OCI-LY3 (cell line): ENCODE results near the gene MREG.
A peak's percentile ranks its signal among the peaks of the same experiment; 100 is the strongest.

Source experiments
- H2AFZ ChIP-seq: fragments of 200-600, 300-600 bp; shearing (Covaris generic); 2 replicates; pipeline ENCODE4 v1.6.0; 2014; ENCODE audit warnings: antibody characterized with exemption, low read depth, low read length
- H3K27ac ChIP-seq: fragments of 200-600, 300-600 bp; sonication (generic); 2 replicates; pipeline ENCODE4 v1.5.1; 2014; ENCODE audit warnings: mild to moderate bottlenecking, low read length, moderate library complexity, mixed read lengths
- H3K27me3 ChIP-seq: fragments of 200-600, 300-600 bp; sonication (generic); 2 replicates; pipeline ENCODE4 v1.6.1; 2014; ENCODE audit warnings: low read depth, low read length, mixed read lengths
- H3K36me3 ChIP-seq: fragments of 200-600, 300-600 bp; sonication (generic); replicated peaks from 2 replicates; pipeline ENCODE3; 2014; ENCODE audit warnings: low read depth, low read length, mixed read lengths
- H3K4me1 ChIP-seq: fragments of 300-600, 200-600 bp; sonication (generic); 2 replicates; pipeline ENCODE4 v1.6.1; 2014; ENCODE audit warnings: low read length, mixed read lengths
- H3K4me2 ChIP-seq: fragments of 200-600, 300-600 bp; sonication (generic); 2 replicates; pipeline ENCODE4 v1.6.1; 2014; ENCODE audit warnings: low read length, mixed read lengths
- H3K4me3 ChIP-seq: fragments of 300-600, 200-600 bp; sonication (generic); 2 replicates; pipeline ENCODE4 v1.5.1; 2014; ENCODE audit warnings: antibody characterized with exemption, mild to moderate bottlenecking, low read length, moderate library complexity
- H3K79me2 ChIP-seq: fragments of 300-600, 200-600 bp; shearing (Covaris generic); 2 replicates; pipeline ENCODE4 v1.6.1; 2014; ENCODE audit warnings: mild to moderate bottlenecking, low read length, mixed read lengths
- H3K9ac ChIP-seq: fragments of 300-600, 200-600 bp; shearing (Covaris generic); 2 replicates; pipeline ENCODE4 v1.6.0; 2014; ENCODE audit warnings: mild to moderate bottlenecking, low read length, moderate library complexity
- H3K9me3 ChIP-seq: fragments of 200-600, 300-600 bp; shearing (Covaris generic); 2 replicates; pipeline ENCODE4 v1.6.1; 2014; ENCODE audit warnings: low read length, mixed read lengths; ENCODE audit not compliant: insufficient read depth
- H4K20me1 ChIP-seq: fragments of 200-600, 300-600 bp; sonication (generic); 2 replicates; pipeline ENCODE4 v1.6.1; 2016; ENCODE audit warnings: low read length, mixed read lengths; ENCODE audit not compliant: insufficient read depth
- EZH2phosphoT487 ChIP-seq: fragments of 200-600 bp; shearing (Covaris generic); IDR thresholded peaks from 2 replicates; pipeline ENCODE4 v1.6.1; 2018; ENCODE audit warnings: antibody characterized with exemption, mixed run types, low read depth
- TF ChIP-seq, protein P1 (sequence below): fragments of 200-600, 300-600 bp; sonication (generic); IDR thresholded peaks from 2 replicates; pipeline ENCODE4 v1.5.1; 2014; ENCODE audit warnings: antibody characterized with exemption, low read length, low read depth

The MREG gene

GRCh38 chr2:215920244-215921100 is 92.9 kb downstream of the MREG start:
- H3K4me1 ChIP-seq: peaks cover 44% of the 10 kb centered on the region
- H4K20me1 ChIP-seq: no peaks in the 10 kb centered on the region
- no peak overlapping the region for H2AFZ ChIP-seq
- H3K9me3 ChIP-seq: peaks cover 8% of the 10 kb centered on the region; the same call in 1 of the 2 replicates
- H3K36me3 ChIP-seq: peaks cover 7% of the 10 kb centered on the region
- no peak overlapping the region for H3K4me3 ChIP-seq
- H3K4me2 ChIP-seq: no peak overlapping the region
- TF ChIP-seq, protein P1, sequence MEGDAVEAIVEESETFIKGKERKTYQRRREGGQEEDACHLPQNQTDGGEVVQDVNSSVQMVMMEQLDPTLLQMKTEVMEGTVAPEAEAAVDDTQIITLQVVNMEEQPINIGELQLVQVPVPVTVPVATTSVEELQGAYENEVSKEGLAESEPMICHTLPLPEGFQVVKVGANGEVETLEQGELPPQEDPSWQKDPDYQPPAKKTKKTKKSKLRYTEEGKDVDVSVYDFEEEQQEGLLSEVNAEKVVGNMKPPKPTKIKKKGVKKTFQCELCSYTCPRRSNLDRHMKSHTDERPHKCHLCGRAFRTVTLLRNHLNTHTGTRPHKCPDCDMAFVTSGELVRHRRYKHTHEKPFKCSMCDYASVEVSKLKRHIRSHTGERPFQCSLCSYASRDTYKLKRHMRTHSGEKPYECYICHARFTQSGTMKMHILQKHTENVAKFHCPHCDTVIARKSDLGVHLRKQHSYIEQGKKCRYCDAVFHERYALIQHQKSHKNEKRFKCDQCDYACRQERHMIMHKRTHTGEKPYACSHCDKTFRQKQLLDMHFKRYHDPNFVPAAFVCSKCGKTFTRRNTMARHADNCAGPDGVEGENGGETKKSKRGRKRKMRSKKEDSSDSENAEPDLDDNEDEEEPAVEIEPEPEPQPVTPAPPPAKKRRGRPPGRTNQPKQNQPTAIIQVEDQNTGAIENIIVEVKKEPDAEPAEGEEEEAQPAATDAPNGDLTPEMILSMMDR: peak; percentile 73
- no peak for TF ChIP-seq EZH2phosphoT487
- no peak overlapping the region for H3K27ac ChIP-seq
- H3K79me2 ChIP-seq: no peaks in the 10 kb centered on the region
- no peaks in the 10 kb centered on the region for H3K27me3 ChIP-seq
- H3K9ac ChIP-seq: no peak overlapping the region

DNA sequence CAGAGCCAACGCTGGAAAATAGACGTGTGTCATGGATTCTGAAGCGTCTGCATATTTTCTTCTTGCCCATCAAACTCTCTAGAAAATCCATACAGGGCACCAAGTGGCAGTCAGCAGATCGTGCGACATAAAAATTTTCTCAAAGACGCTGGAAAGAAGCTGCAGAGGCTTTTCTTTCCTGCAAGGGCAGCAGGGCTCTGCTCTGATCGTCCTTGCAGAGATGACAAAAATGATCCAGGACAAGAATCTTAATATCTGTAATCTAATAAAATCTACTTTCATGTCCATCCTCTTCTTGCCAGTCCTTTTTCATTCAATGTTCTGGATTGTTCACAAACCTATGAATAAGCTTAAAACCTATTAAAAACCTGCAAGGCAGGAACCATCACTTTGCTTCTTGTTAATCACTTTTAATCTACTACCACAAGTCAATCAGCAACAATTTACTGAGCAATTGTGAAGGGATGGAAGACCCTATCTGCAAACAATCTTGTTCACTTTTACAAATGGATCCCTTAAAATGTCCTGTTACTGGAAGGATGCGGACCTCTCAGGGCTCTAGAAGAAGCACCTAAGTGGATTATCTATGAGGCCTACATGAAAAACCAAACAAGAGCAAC is 93.6 kb downstream of the MREG start:
- no peaks in the 10 kb centered on the region for H3K27me3 ChIP-seq
- peak overlapping the region; percentile 67; the same call in 1 of the 2 replicates for H3K9ac ChIP-seq
- H3K36me3 ChIP-seq: peaks cover 7% of the 10 kb centered on the region
- H3K9me3 ChIP-seq: peaks cover 8% of the 10 kb centered on the region; the same call in 1 of the 2 replicates
- peaks cover 51% of the 10 kb centered on the region for H3K4me1 ChIP-seq
- H3K27ac ChIP-seq: peak overlapping the region; percentile 98
- peak overlapping the region; percentile 20; the same call in 1 of the 2 replicates for H3K4me3 ChIP-seq
- H3K4me2 ChIP-seq: peak overlapping the region; percentile 81
- H3K79me2 ChIP-seq: no peaks in the 10 kb centered on the region
- no peaks in the 10 kb centered on the region for H4K20me1 ChIP-seq
- H2AFZ ChIP-seq: 0 out of 2 replicates have a peak overlapping the region, but pooled peaks have one; percentile 15
- TF ChIP-seq, protein P1: no peak
- TF ChIP-seq EZH2phosphoT487: no peak

- TF ChIP-seq EZH2phosphoT487: no peak
- TF ChIP-seq, protein P1: no peak
- Histone ChIP-seq H2AFZ (peak overlapping the region; percentile 15; the same call in 1 of the 2 replicates), H3K79me2 (no peaks in the 10 kb centered on the region), H3K27me3 (no peaks in the 10 kb centered on the region), H3K36me3 (peaks cover 7% of the 10 kb centered on the region), H3K4me2 (peak overlapping the region; percentile 81), H3K9ac (peak overlapping the region; percentile 67), H3K4me1 (peaks cover 58% of the 10 kb centered on the region), H3K27ac (peak overlapping the region; percentile 98), H3K4me3 (peak overlapping the region; percentile 58), H4K20me1 (no peaks in the 10 kb centered on the region), H3K9me3 (peaks cover 8% of the 10 kb centered on the region; the same call in 1 of the 2 replicates)
These were observed 94.3 kb downstream of the MREG start for GRCh38 chr2:215918901-215919599.
